SK-N-SH (cell line): ENCODE data around the gene ZNRF1. TPM values are rescaled to one million over a fixed set of nuclear protein-coding genes. Genes with fewer than 3 reads are reported as not detected.
A peak's percentile ranks its signal among the peaks of the same experiment; 100 is the strongest.

ENCODE experiments used
- CTCF ChIA-PET: fragments of 300-600, 350-600 bp; formaldehyde crosslinking; extraction: SDS; loops from one replicate; lab custom pipeline; 2021; lab: Yijun Ruan, JAX
- POLR2A ChIA-PET: fragments of 350-600 bp; sonication (Branson Sonifier 250); formaldehyde crosslinking; extraction: SDS; loops from one replicate; lab custom pipeline; 2020; ENCODE audit warnings: antibody characterized with exemption, inconsistent platforms; lab: Yijun Ruan, JAX
- DNase-seq: peaks from one replicate; pipeline ENCODE4 v3.0.0; 2012
- H2AFZ ChIP-seq: fragments of 200-600 bp; sonication (generic); 2 replicates; pipeline ENCODE4 v1.8.1; 2016; ENCODE audit warnings: antibody characterized with exemption, mild to moderate bottlenecking, low read depth
- H3F3A ChIP-seq: fragments of 200-600 bp; sonication (generic); replicated peaks from 2 replicates; pipeline ENCODE3; 2016; ENCODE audit warnings: antibody characterized with exemption, mild to moderate bottlenecking; ENCODE audit not compliant: insufficient read depth
- H3K27ac ChIP-seq, 2 experiments: fragments of 200-500 bp in 1 of 2; fragments of 200-600 bp in 1 of 2; sonication (Bioruptor generic) in 1 of 2; sonication (generic), shearing (Covaris generic) in 1 of 2; 2 replicates each; pipeline versions ENCODE4 v1.5.1 to v1.6.1; 2014 to 2016; ENCODE audit warnings: low read depth in 2 of 2, inconsistent platforms in 1 of 2, low read length in 1 of 2, mild to moderate bottlenecking in 1 of 2, mixed read lengths in 1 of 2
- H3K27me3 ChIP-seq: fragments of 200-600 bp; sonication (generic), shearing (Covaris generic); 2 replicates; pipeline ENCODE4 v1.6.1; 2016; ENCODE audit warnings: mixed run types; ENCODE audit not compliant: insufficient read depth
- H3K36me3 ChIP-seq, 2 experiments: fragments of 200-500 bp in 1 of 2; fragments of 200-600 bp in 1 of 2; sonication (Bioruptor generic) in 1 of 2; sonication (generic) in 1 of 2; replicated peaks in 1 of 2; 2 replicates each; pipeline versions ENCODE3 to v1.5.1; 2014 to 2016; ENCODE audit warnings: low read length in 1 of 2, mild to moderate bottlenecking in 1 of 2; ENCODE audit not compliant: insufficient read depth in 2 of 2, control insufficient read depth in 1 of 2
- H3K4me1 ChIP-seq, 2 experiments: fragments of 200-500 bp in 1 of 2; fragments of 200-600 bp in 1 of 2; sonication (Bioruptor generic) in 1 of 2; sonication (generic), shearing (Covaris generic) in 1 of 2; 2 replicates each; pipeline versions ENCODE4 v1.5.1 to v1.6.1; 2014 to 2016; ENCODE audit warnings: low read depth in 1 of 2, low read length in 1 of 2, mixed run types in 1 of 2; ENCODE audit not compliant: insufficient read depth in 2 of 2, control insufficient read depth in 1 of 2
- H3K4me2 ChIP-seq: fragments of 200-600 bp; sonication (generic), shearing (Covaris generic); 2 replicates; pipeline ENCODE4 v1.6.1; 2017; ENCODE audit warnings: mixed run types
- H3K4me3 ChIP-seq, 2 experiments: fragments of 200-500 bp in 1 of 2; fragments of 200-600 bp in 1 of 2; sonication (Bioruptor generic) in 1 of 2; sonication (generic), shearing (Covaris generic) in 1 of 2; 2 replicates each; pipeline versions ENCODE4 v1.5.1 to v1.8.1; 2014 to 2016; ENCODE audit warnings: low read depth in 2 of 2, inconsistent platforms in 1 of 2, low read length in 1 of 2, mild to moderate bottlenecking in 1 of 2, mixed read lengths in 1 of 2, moderate library complexity in 1 of 2
- H3K79me2 ChIP-seq: fragments of 200-600 bp; sonication (generic); 2 replicates; pipeline ENCODE4 v1.8.1; 2017; ENCODE audit warnings: mild to moderate bottlenecking; ENCODE audit not compliant: insufficient read depth
- H3K9ac ChIP-seq: fragments of 200-600 bp; sonication (generic); 2 replicates; pipeline ENCODE4 v1.6.1; 2017; ENCODE audit warnings: mixed run types
- H3K9me2 ChIP-seq: fragments of 200-600 bp; sonication (generic); 2 replicates; pipeline ENCODE4 v1.6.1; 2017; ENCODE audit warnings: mixed run types
- H3K9me3 ChIP-seq: fragments of 200-600 bp; sonication (generic); 2 replicates; pipeline ENCODE4 v1.6.1; 2017; ENCODE audit warnings: mixed run types, mild to moderate bottlenecking, moderate library complexity
- H4K20me1 ChIP-seq: fragments of 200-600 bp; sonication (generic); 2 replicates; pipeline ENCODE4 v1.6.1; 2017; ENCODE audit warnings: mild to moderate bottlenecking, mixed run types; ENCODE audit not compliant: insufficient read depth
- CTCF ChIP-seq: fragments of 200-600 bp; sonication (generic); IDR thresholded peaks from 2 replicates; pipeline ENCODE4 v1.6.1; 2017; ENCODE audit warnings: antibody characterized with exemption, mild to moderate bottlenecking, moderate library complexity
- ELF1 ChIP-seq: IDR thresholded peaks from 2 replicates; pipeline ENCODE4 v1.4.0; 2012
- EZH2phosphoT487 ChIP-seq: fragments of 200-600 bp; sonication (generic); IDR thresholded peaks from 2 replicates; pipeline ENCODE4 v1.6.1; 2017; ENCODE audit warnings: low read depth, mixed run types, mild to moderate bottlenecking, antibody characterized with exemption, moderate library complexity, borderline replicate concordance
- GATA2 ChIP-seq: sonication (generic); formaldehyde crosslinking; IDR thresholded peaks from 2 replicates; pipeline ENCODE4 v1.5.0; 2020; ENCODE audit warnings: mild to moderate bottlenecking, missing genetic modification reagents
- IRF3 ChIP-seq: fragments of 150-350 bp; IDR thresholded peaks from 2 replicates; pipeline ENCODE4 v1.6.1; 2016; ENCODE audit warnings: mild to moderate bottlenecking, low read depth, low read length
- MXI1 ChIP-seq: IDR thresholded peaks from 2 replicates; pipeline ENCODE4 v1.6.1; 2012; ENCODE audit warnings: mild to moderate bottlenecking, low read depth, low read length, improper control_type of control experiment
- NFIC ChIP-seq: IDR thresholded peaks from 2 replicates; pipeline ENCODE4 v1.4.0; 2012; ENCODE audit warnings: borderline replicate concordance
- POLR2AphosphoS5 ChIP-seq: IDR thresholded peaks from 2 replicates; pipeline ENCODE4 v1.6.1; 2012; ENCODE audit warnings: low read depth, low read length
- REST ChIP-seq: IDR thresholded peaks from 2 replicates; pipeline ENCODE4 v1.6.1; 2012; ENCODE audit warnings: mild to moderate bottlenecking, low read depth, low read length, moderate library complexity
- RFX5 ChIP-seq: IDR thresholded peaks from 2 replicates; pipeline ENCODE4 v1.6.1; 2012; ENCODE audit warnings: mild to moderate bottlenecking, improper control_type of control experiment, low read length
- SMC3 ChIP-seq: IDR thresholded peaks from 2 replicates; pipeline ENCODE4 v1.6.1; 2012; ENCODE audit warnings: low read depth, low read length, improper control_type of control experiment
- TEAD4 ChIP-seq: IDR thresholded peaks from 2 replicates; pipeline ENCODE4 v1.4.0; 2012; ENCODE audit warnings: mild to moderate bottlenecking, borderline replicate concordance; ENCODE audit not compliant: insufficient read depth
- ZBTB33 ChIP-seq: IDR thresholded peaks from 2 replicates; pipeline ENCODE4 v1.4.0; 2012; ENCODE audit warnings: low read depth, borderline replicate concordance
- WGBS: methylation state at CpG from one replicate; pipeline ENCODE4 v1.1.6; 2017; ENCODE audit warnings: low lambda C conversion rate; 5-methylcytosine and 5-hydroxymethylcytosine counted together
- polyA plus RNA-seq, 3 experiments: library from polyadenylated mRNA; depleted of rRNA; stranded (reverse); fragments of >200 nt; gene quantifications; 2 replicates each; pipeline ENCODE4 v1.2.3, GENCODE V29; 2012

The ZNRF1 gene
- polyA plus RNA-seq, 1 of the 3 experiments (the other 2 are of a cell fraction), result 23.7 TPM

DNA sequence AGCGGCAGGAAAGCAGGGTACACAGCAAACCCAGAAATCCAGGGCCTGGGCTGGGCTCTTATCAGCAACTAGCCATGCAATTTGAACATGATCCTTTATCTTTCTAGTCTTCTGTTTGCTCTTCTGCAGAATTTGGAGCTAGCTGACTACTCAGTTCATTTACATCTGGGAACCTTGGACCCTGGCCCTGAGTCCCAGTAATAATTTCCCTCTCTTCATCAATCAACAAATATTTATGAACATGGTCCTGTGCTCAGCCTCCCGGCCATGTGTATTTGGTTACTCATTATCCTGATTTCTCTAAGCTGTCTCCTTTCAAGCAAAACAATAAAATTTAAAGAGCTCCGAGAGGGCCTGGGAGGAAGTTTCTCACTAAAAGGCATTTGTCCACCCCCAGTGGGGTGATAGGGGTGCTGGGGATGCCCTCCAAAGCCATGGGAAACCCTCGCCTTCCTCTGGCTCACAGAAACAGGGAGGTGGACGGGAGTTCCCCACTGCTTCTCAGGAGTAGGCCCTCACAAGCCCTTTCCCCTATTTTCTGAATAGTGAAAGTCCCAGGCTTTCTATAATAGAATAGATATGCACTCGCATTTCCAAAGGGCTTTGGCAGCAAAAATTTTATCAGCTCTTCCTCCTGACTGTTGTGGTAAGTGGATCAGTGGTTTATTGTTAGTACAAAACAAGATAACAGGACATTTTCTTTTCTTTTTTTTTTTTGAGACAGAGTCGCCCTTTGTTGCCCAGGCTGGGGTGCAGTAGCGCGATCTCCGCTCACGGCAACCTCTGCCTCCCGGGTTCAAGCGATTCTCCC, 7.0 kb upstream of the ZNRF1 start:
- DNase-seq, result peak; percentile 32
- no peak overlapping the region for H2AFZ ChIP-seq
- 77% methylated on average over 13 of the region's 13 CpGs for WGBS

GRCh38 chr16:74995986-74996385, 2.8 kb upstream of the ZNRF1 start:
- H3K79me2 ChIP-seq, result peaks cover 19% of the 10 kb centered on the region
- H3K27me3 ChIP-seq, result no peaks in the 10 kb centered on the region
- no peaks in the 10 kb centered on the region for H3K9me2 ChIP-seq
- no peak overlapping the region for H3K27ac ChIP-seq
- H3K4me1 ChIP-seq, result peaks cover 0 to 12% of the 10 kb centered on the region in 2 experiments; a peak in 2 of 4 replicates
- 94% methylated on average over 1 of the region's 1 CpG for WGBS
- no peaks in the 10 kb centered on the region for H3K36me3 ChIP-seq
- peaks cover 8% of the 10 kb centered on the region for H3F3A ChIP-seq
- no peak overlapping the region for H3K4me2 ChIP-seq
- H4K20me1 ChIP-seq, result peaks cover 13% of the 10 kb centered on the region
- no peak for DNase-seq
- CTCF ChIA-PET, result interaction anchor here (3.7 to 6.2 kb wide), 2 partner anchors 9 to 115 kb away, joined by 32 to 182 read pairs; partner anchors contain the start of gene WDR59
- TF ChIP-seq TEAD4, result no peak
- TF ChIP-seq MXI1, result no peak
- no peak for TF ChIP-seq CTCF
- TF ChIP-seq IRF3, result no peak
- TF ChIP-seq ZBTB33, result no peak
- TF ChIP-seq ELF1, result no peak
- TF ChIP-seq RFX5, result no peak
- no peak for TF ChIP-seq POLR2AphosphoS5
- no peak for TF ChIP-seq REST
- TF ChIP-seq GATA2, result no peak
- H2AFZ ChIP-seq, result no peak overlapping the region
- no peaks in the 10 kb centered on the region for H3K9me3 ChIP-seq
- H3K9ac ChIP-seq, result no peak overlapping the region
- H3K4me3 ChIP-seq, result no peak overlapping the region
- POLR2A ChIA-PET, result interaction anchor here (0.6 kb wide), 1 partner anchor 11 kb away, joined by 3 read pairs; the partner anchor contains the start of gene WDR59

More for the DNA sequence above, 7.0 kb upstream of the ZNRF1 start:
- H3K9ac ChIP-seq, result no peak overlapping the region
- H3K4me2 ChIP-seq, result no peak overlapping the region
- H3K4me1 ChIP-seq, result peaks cover 0 to 2% of the 10 kb centered on the region in 2 experiments; a peak in 1 of 4 replicates
- H3K27ac ChIP-seq, result no peak overlapping the region
- ChIA-PET POLR2A (no interaction called here), CTCF (interaction anchor here (3.7 kb wide), 1 partner anchor 119 kb away, joined by 24 read pairs; no protein-coding TSS in a partner anchor)
- no peaks in the 10 kb centered on the region for H3K27me3 ChIP-seq
- H3K36me3 ChIP-seq, result no peaks in the 10 kb centered on the region
- H4K20me1 ChIP-seq, result no peaks in the 10 kb centered on the region
- H3K79me2 ChIP-seq, result no peaks in the 10 kb centered on the region
- no peak overlapping the region for H3K4me3 ChIP-seq
- no peak for TF ChIP-seq NFIC
- no peak for TF ChIP-seq EZH2phosphoT487
- no peak for TF ChIP-seq RFX5
- TF ChIP-seq SMC3, result no peak
- no peaks in the 10 kb centered on the region for H3K9me2 ChIP-seq
- H3F3A ChIP-seq, result peaks cover 3% of the 10 kb centered on the region
- no peaks in the 10 kb centered on the region for H3K9me3 ChIP-seq
